ENCODE results near the gene SUCO. TPM values are rescaled to one million over a fixed set of nuclear protein-coding genes. Genes with fewer than 3 reads are reported as not detected.

SUCO gene
- polyA plus RNA-seq, 1 donor (not counting 4 experiments of a cell fraction or from before 2014, with no cell fraction given) = 13.8 TPM

DNA sequence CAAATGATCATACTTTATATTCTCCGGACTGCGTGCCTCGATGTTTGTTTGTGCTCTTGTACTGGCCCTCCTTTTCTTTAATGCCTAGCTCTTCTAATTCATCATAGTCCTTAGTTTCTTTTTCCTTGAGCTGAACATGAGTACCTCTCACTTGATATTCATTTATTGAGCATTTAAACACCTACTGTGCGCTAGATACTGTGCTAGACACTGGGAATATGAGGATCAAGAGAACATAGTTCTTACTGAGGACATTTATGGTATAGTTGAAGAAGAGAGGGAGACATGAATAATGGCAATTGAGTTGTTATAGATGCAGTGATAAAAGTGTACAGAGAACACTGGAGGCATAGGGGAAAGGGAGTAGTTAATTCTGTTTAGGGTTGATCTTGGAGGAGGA lies 22.0 kb downstream of the SUCO start:
- Histone ChIP-seq H3K36me3 (ENCODE audit: control insufficient read depth in 2 of 2, extremely low read depth in 1 of 2, insufficient read depth in 2 of 2, low read length in 2 of 2) (peaks cover 0 to 8% of the 10 kb centered on the region in 2 experiments), H3K4me3 (ENCODE audit: control insufficient read depth in 2 of 3, extremely low read depth in 1 of 3, insufficient read depth in 2 of 3, low read depth in 1 of 3, low read length in 3 of 3) (no peak overlapping the region), H3K27ac (ENCODE audit: control insufficient read depth, insufficient read depth, low read length) (no peak overlapping the region), H3K9me3 (ENCODE audit: control insufficient read depth, low read depth, low read length) (no peaks in the 10 kb centered on the region), H3K27me3 (ENCODE audit: control insufficient read depth, extremely low read depth, insufficient read depth, low read length) (no peaks in the 10 kb centered on the region), H4K20me1 (ENCODE audit: control insufficient read depth, extremely low read depth, insufficient read depth, low read length) (no peaks in the 10 kb centered on the region), H3K4me2 (ENCODE audit: control insufficient read depth, extremely low read depth, insufficient read depth, low read depth, low read length) (no peak overlapping the region), H2AFZ (ENCODE audit: control insufficient read depth, low read length) (no peak overlapping the region), H3K79me2 (ENCODE audit: control insufficient read depth, insufficient read depth, low read length) (peaks cover 17% of the 10 kb centered on the region), H3K9me1 (ENCODE audit: control insufficient read depth, extremely low read depth, insufficient read depth, low read length) (no peaks in the 10 kb centered on the region), H3K4me1 (ENCODE audit: control insufficient read depth, extremely low read depth, insufficient read depth, low read length) (peaks cover 2% of the 10 kb centered on the region), H3K9ac (ENCODE audit: control insufficient read depth, extremely low read depth, insufficient read depth, low read length) (no peak overlapping the region)
- no peak for FAIRE-seq
- dilution Hi-C loops (cut with MboI; ENCODE audit: extremely low pct_ligation_motif_present, low sequenced_read_pairs) = no loop called here
- no peak for TF ChIP-seq EZH2 (IDR thresholded peaks at IDR 0.05; ENCODE audit: low read length)
- TF ChIP-seq, protein P1, sequence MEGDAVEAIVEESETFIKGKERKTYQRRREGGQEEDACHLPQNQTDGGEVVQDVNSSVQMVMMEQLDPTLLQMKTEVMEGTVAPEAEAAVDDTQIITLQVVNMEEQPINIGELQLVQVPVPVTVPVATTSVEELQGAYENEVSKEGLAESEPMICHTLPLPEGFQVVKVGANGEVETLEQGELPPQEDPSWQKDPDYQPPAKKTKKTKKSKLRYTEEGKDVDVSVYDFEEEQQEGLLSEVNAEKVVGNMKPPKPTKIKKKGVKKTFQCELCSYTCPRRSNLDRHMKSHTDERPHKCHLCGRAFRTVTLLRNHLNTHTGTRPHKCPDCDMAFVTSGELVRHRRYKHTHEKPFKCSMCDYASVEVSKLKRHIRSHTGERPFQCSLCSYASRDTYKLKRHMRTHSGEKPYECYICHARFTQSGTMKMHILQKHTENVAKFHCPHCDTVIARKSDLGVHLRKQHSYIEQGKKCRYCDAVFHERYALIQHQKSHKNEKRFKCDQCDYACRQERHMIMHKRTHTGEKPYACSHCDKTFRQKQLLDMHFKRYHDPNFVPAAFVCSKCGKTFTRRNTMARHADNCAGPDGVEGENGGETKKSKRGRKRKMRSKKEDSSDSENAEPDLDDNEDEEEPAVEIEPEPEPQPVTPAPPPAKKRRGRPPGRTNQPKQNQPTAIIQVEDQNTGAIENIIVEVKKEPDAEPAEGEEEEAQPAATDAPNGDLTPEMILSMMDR (optimal IDR thresholded peaks at IDR 0.05 in 1 of 3, IDR thresholded peaks at IDR 0.05 in 1 of 3, conservative IDR thresholded peaks at IDR 0.05 in 1 of 3; ENCODE audit: extremely low read depth in 1 of 3, insufficient read depth in 2 of 3, low read length in 3 of 3) = no peak
- no peak for DNase-seq (ENCODE audit: low read depth, low spot score)

DNA sequence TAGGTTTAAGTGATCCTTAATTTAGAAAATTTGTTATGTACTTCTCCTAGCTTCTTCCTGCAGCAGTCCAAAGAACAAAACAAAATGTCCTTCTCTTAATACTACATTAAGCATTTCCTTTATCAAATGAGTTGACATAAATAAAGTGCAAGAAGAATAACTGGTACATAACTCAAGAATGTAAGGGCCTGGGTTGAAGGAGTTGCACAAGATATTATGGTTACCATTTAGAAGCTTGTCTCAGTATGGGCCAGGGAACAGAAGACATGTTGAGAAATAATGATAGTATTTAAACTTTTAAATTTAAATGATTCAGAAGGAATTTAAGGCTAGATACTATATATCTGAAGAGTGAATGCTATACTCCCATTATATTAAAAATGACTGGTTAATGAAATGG lies 23.5 kb downstream of the SUCO start:
- no peaks in the 10 kb centered on the region for H3K27me3 ChIP-seq (ENCODE audit: control insufficient read depth, extremely low read depth, insufficient read depth, low read length)
- DNase-seq (ENCODE audit: low read depth, low spot score) = no peak
- H4K20me1 ChIP-seq (ENCODE audit: control insufficient read depth, extremely low read depth, insufficient read depth, low read length) = no peaks in the 10 kb centered on the region
- H3K9me3 ChIP-seq (ENCODE audit: control insufficient read depth, low read depth, low read length) = no peaks in the 10 kb centered on the region
- TF ChIP-seq, protein P1 (optimal IDR thresholded peaks at IDR 0.05 in 1 of 3, IDR thresholded peaks at IDR 0.05 in 1 of 3, conservative IDR thresholded peaks at IDR 0.05 in 1 of 3; ENCODE audit: extremely low read depth in 1 of 3, insufficient read depth in 2 of 3, low read length in 3 of 3) = no peak
- TF ChIP-seq EZH2 (IDR thresholded peaks at IDR 0.05; ENCODE audit: low read length) = no peak
- H3K4me3 ChIP-seq (ENCODE audit: control insufficient read depth in 2 of 3, extremely low read depth in 1 of 3, insufficient read depth in 2 of 3, low read depth in 1 of 3, low read length in 3 of 3) = no peak overlapping the region
- H2AFZ ChIP-seq (ENCODE audit: control insufficient read depth, low read length) = no peak overlapping the region
- H3K36me3 ChIP-seq (ENCODE audit: control insufficient read depth in 2 of 2, extremely low read depth in 1 of 2, insufficient read depth in 2 of 2, low read length in 2 of 2) = peaks cover 0 to 10% of the 10 kb centered on the region in 2 experiments
- no peak for FAIRE-seq
- H3K9ac ChIP-seq (ENCODE audit: control insufficient read depth, extremely low read depth, insufficient read depth, low read length) = no peak overlapping the region
- peaks cover 4% of the 10 kb centered on the region for H3K79me2 ChIP-seq (ENCODE audit: control insufficient read depth, insufficient read depth, low read length)
- dilution Hi-C loops (cut with MboI; ENCODE audit: extremely low pct_ligation_motif_present, low sequenced_read_pairs) = no loop called here
- no peak overlapping the region for H3K4me2 ChIP-seq (ENCODE audit: control insufficient read depth, extremely low read depth, insufficient read depth, low read depth, low read length)
- H3K9me1 ChIP-seq (ENCODE audit: control insufficient read depth, extremely low read depth, insufficient read depth, low read length) = no peaks in the 10 kb centered on the region
- H3K27ac ChIP-seq (ENCODE audit: control insufficient read depth, insufficient read depth, low read length) = no peak overlapping the region
- no peaks in the 10 kb centered on the region for H3K4me1 ChIP-seq (ENCODE audit: control insufficient read depth, extremely low read depth, insufficient read depth, low read length)

Data from keratinocyte (primary cell).